ENCODE measurements around the gene MEDAG. TPM values are rescaled to one million over a fixed set of nuclear protein-coding genes. Genes with fewer than 3 reads are reported as not detected.

Gene MEDAG
- total RNA-seq, 1 experiment from 2014 or later: 0.67 TPM

- BruUV-seq (replicated peaks): no TSS peak
- Histone ChIP-seq H3K9me3 (ENCODE audit: control insufficient read depth, insufficient read depth, low read depth, low read length) (no peaks in the 10 kb centered on the region), H3K27me3 (ENCODE audit: control insufficient read depth, insufficient read depth, low read length) (no peaks in the 10 kb centered on the region), H3K36me3 (ENCODE audit: control insufficient read depth, insufficient read depth, low read length) (no peaks in the 10 kb centered on the region), H3K4me3 (ENCODE audit: low read depth in 2 of 2, low read length in 2 of 2) (no peak overlapping the region), H3K4me1 (ENCODE audit: control insufficient read depth, insufficient read depth, low read length) (no peaks in the 10 kb centered on the region), H3K27ac (ENCODE audit: low read length) (no peak overlapping the region)
- in situ Hi-C loops (cut with HindIII; ENCODE audit: low pct_unique_long_range_greater_than_20kb, low sequenced_read_pairs) (no loop called here), intact Hi-C loops (cut with micrococcal nuclease; ENCODE audit: unreplicated experiment) (no loop called here)
- ChIA-PET CTCF (no interaction called here), POLR2A (no interaction called here)
- no peak for TF ChIP-seq POLR2AphosphoS5 (IDR thresholded peaks at IDR 0.05; ENCODE audit: low read depth, low read length)
- TF ChIP-seq SIN3A (IDR thresholded peaks at IDR 0.05; ENCODE audit: borderline replicate concordance, insufficient read depth, low read depth, low read length): no peak
- TF ChIP-seq TCF7L2 (IDR thresholded peaks at IDR 0.05; ENCODE audit: low read depth, low read length): no peak
- TF ChIP-seq REST (IDR thresholded peaks at IDR 0.05; ENCODE audit: insufficient read depth in 1 of 2, low read depth in 2 of 2, low read length in 1 of 2): no peak
- TF ChIP-seq CTCF (IDR thresholded peaks at IDR 0.05): no peak
- no peak for DNase-seq (ENCODE audit: low read depth, low spot score)
- no peak for ATAC-seq
These were observed 22.9 kb downstream of the MEDAG start for GRCh38 chr13:30928978-30929377.

- DNase-seq (ENCODE audit: low read depth, low spot score) (no peak), ATAC-seq (no peak)
- no peak for TF ChIP-seq CTCF (IDR thresholded peaks at IDR 0.05)
- TF ChIP-seq POLR2AphosphoS5 (IDR thresholded peaks at IDR 0.05; ENCODE audit: low read depth, low read length): no peak
- no peak for TF ChIP-seq TCF7L2 (IDR thresholded peaks at IDR 0.05; ENCODE audit: low read depth, low read length)
- no peak for TF ChIP-seq SIN3A (IDR thresholded peaks at IDR 0.05; ENCODE audit: borderline replicate concordance, insufficient read depth, low read depth, low read length)
- no peak for TF ChIP-seq REST (IDR thresholded peaks at IDR 0.05; ENCODE audit: insufficient read depth in 1 of 2, low read depth in 2 of 2, low read length in 1 of 2)
- Histone ChIP-seq H3K27me3 (ENCODE audit: control insufficient read depth, insufficient read depth, low read length) (no peaks in the 10 kb centered on the region), H3K36me3 (ENCODE audit: control insufficient read depth, insufficient read depth, low read length) (no peaks in the 10 kb centered on the region), H3K27ac (ENCODE audit: low read length) (no peak within 1 kb of the TSS), H3K9me3 (ENCODE audit: control insufficient read depth, insufficient read depth, low read depth, low read length) (no peaks in the 10 kb centered on the region), H3K4me3 (ENCODE audit: low read depth in 2 of 2, low read length in 2 of 2) (no peak within 1 kb of the TSS), H3K4me1 (ENCODE audit: control insufficient read depth, insufficient read depth, low read length) (no peaks in the 10 kb centered on the region)
- intact Hi-C loops (cut with micrococcal nuclease; ENCODE audit: unreplicated experiment) (no loop called here), in situ Hi-C loops (cut with HindIII; ENCODE audit: low pct_unique_long_range_greater_than_20kb, low sequenced_read_pairs) (no loop called here)
- ChIA-PET CTCF (no interaction called here), POLR2A (no interaction called here)
- BruUV-seq (replicated peaks): no TSS peak
These were observed 26.6 kb downstream of the MEDAG start, which contains the start of gene TEX26 for GRCh38 chr13:30932481-30933353. TEX26 (plus strand) TSS chr13:30932656; CDS start chr13:30932716, 60 bp downstream.

All from Panc1 (cell line).